GM12874 (cell line): ENCODE results near the gene PDE6G.

Experiments
- CTCF ChIP-seq: IDR thresholded peaks from 2 replicates; pipeline ENCODE4 v1.5.1; 2011; ENCODE audit warnings: low read depth, mild to moderate bottlenecking, control low read depth, low read length, moderate library complexity; ENCODE audit not compliant: insufficient read depth

The PDE6G gene

GRCh38 chr17:81644976-81645952 is 11.1 kb downstream of the PDE6G start:
- TF ChIP-seq CTCF, result no peak

DNA sequence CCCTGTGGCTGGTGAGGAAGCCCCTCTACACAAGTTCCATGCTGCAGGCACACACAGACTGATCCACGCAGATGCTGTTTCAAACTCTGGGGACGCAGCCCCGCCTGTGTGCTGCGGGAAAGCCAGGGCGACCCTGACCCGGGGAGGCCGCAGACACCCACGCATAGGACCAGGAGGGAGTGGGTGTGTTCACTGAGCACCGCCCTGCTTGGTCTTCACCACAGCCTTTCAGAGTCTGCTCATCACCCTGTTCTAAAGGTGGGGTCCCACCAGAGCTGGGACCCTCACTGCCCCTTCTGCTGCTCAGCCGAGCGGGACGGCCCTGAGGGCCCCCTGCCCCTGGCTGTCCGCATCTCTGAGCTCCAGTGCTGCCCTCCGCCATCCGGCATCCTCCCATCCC is 11.8 kb downstream of the PDE6G start:
- TF ChIP-seq CTCF, result no peak

- TF ChIP-seq CTCF, result no peak
These were observed 14.4 kb downstream of the PDE6G start for GRCh38 chr17:81641825-81642489.

- no peak for TF ChIP-seq CTCF
These were observed 16.3 kb downstream of the PDE6G start for GRCh38 chr17:81640011-81640410.

- TF ChIP-seq CTCF, result no peak
These were observed 17.7 kb downstream of the PDE6G start for GRCh38 chr17:81638683-81639082.

DNA sequence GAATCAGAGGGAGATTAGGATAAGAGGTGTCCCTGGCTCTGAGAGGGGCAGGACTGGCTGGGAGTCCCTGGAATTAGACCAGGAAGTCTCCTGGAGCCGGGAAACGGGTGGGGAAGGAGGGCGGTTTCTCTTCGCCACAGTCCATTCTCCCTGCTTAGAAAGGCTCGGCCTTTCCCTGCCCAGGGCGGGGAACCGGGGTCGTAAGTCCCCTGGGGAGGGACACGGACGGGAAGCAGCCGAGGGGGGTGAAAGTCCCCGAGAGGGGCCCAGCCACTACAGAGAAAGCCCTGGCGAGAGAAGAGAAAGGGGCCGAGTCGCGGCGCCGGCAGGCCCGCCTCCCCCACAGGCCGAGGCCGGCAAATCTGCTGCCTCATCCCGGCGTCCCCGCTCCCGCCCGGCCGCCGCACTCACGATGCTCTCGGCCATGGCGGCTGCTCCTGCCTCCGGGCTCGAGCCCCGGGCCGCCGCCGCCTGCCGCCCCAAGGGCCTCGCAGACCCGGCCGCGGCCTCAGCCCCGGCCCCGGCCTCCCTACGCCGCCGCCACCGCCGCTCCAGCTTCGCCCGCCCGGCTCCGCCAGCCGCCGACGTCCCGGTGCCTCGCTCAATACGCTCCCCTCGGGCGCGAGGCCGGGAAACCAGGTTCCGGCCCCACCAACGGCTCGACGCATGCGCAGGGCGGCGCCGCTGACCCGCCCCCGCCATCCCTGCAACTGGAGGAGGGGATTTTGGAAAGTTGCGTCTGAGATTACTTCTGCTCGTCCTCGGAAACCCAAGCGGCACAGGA is 19.6 kb downstream of the PDE6G start, which contains the start of the genes NPLOC4 and TSPAN10:
Gene NPLOC4 (minus strand): TSS at position 608 of the 784 bp plus-strand sequence. CDS start 182 bp downstream, at position 426.
Gene TSPAN10 (plus strand): TSS at position 692 of the 784 bp plus-strand sequence. CDS start 5,217 bp downstream, outside the sequence.
- TF ChIP-seq CTCF, result no peak
